Cerebellar nuclear complex (tissue), 1 donor: ENCODE measurements around the gene LTBP1.
"Not testable (repeated sequence)": the region's sequence is repeated elsewhere in the genome, so short reads cannot be mapped to it uniquely, and the experiment has no call there.

Experiments
- DNase-seq, 2 experiments: peaks; one replicate each; lab custom pipeline; 2025; lab: John Stamatoyannopoulos, UW

LTBP1 gene

GRCh38 chr2:33380719-33381118, 434.0 kb downstream of the LTBP1 start:
- no peak for DNase-seq

GRCh38 chr2:33381301-33381858, 434.6 kb downstream of the LTBP1 start:
- no peak for DNase-seq

- no peak for DNase-seq
These were observed 437.3 kb downstream of the LTBP1 start for GRCh38 chr2:33383855-33384598.

GRCh38 chr2:33384599-33384961, 437.8 kb downstream of the LTBP1 start:
- no peak for DNase-seq

GRCh38 chr2:33388996-33389395, 442.2 kb downstream of the LTBP1 start:
- DNase-seq, result no peak

- DNase-seq, result not testable (repeated sequence)
These were observed 442.9 kb downstream of the LTBP1 start for GRCh38 chr2:33389695-33390094.

- DNase-seq, result no peak
These were observed 444.9 kb downstream of the LTBP1 start for GRCh38 chr2:33391529-33392255.

GRCh38 chr2:33392366-33392765, 445.6 kb downstream of the LTBP1 start:
- DNase-seq, result no peak

GRCh38 chr2:33395034-33395433, 448.3 kb downstream of the LTBP1 start:
- DNase-seq, result no peak

- no peak for DNase-seq
These were observed 449.0 kb downstream of the LTBP1 start for GRCh38 chr2:33395655-33396249.

- no peak for DNase-seq
These were observed 457.6 kb downstream of the LTBP1 start for GRCh38 chr2:33404321-33404720.

- no peak for DNase-seq
These were observed 459.9 kb downstream of the LTBP1 start for GRCh38 chr2:33406622-33407021.

- no peak for DNase-seq
These were observed 461.4 kb downstream of the LTBP1 start for GRCh38 chr2:33408109-33408508.

- DNase-seq, result no peak
These were observed 462.7 kb downstream of the LTBP1 start for GRCh38 chr2:33409417-33409955.

- no peak for DNase-seq
These were observed 465.0 kb downstream of the LTBP1 start for GRCh38 chr2:33411765-33412164.

GRCh38 chr2:33412920-33413319, 466.2 kb downstream of the LTBP1 start:
- DNase-seq, result no peak

GRCh38 chr2:33419581-33420200, 472.9 kb downstream of the LTBP1 start:
- DNase-seq, result no peak

- DNase-seq, result no peak
These were observed 474.0 kb downstream of the LTBP1 start for GRCh38 chr2:33420726-33421125.

- DNase-seq, result no peak
These were observed 475.1 kb downstream of the LTBP1 start for GRCh38 chr2:33421820-33422219.

- DNase-seq, result no peak
These were observed 478.4 kb downstream of the LTBP1 start for GRCh38 chr2:33425161-33425560.

- no peak for DNase-seq
These were observed 478.9 kb downstream of the LTBP1 start for GRCh38 chr2:33425586-33426031.

- DNase-seq, result no peak
These were observed 480.0 kb downstream of the LTBP1 start for GRCh38 chr2:33426666-33427231.
